SK-N-SH treated with all-trans-retinoic acid at 6 μM for 48 hours (cell line): ENCODE data around the gene STX5.

Source experiments
- ATAC-seq: fragments of 200-7000 bp; cut with Tn5 transposase; 3 replicates; pipeline ENCODE4 v1.9.1; 2020; ENCODE audit warnings: mild to moderate bottlenecking, moderate library complexity
- BACH2 ChIP-seq: fragments of 250-450 bp; sonication (Bioruptor Pico); IDR thresholded peaks from 2 replicates; pipeline ENCODE4 v1.9.0; 2021; ENCODE audit warnings: mild to moderate bottlenecking, borderline replicate concordance
- CSDC2 ChIP-seq: fragments of 250-450 bp; sonication (Bioruptor Pico); IDR thresholded peaks from 2 replicates; pipeline ENCODE4 v1.5.0; 2020; ENCODE audit warnings: mild to moderate bottlenecking, moderate library complexity
- ESRRG ChIP-seq: fragments of 250-450 bp; sonication (Bioruptor Pico); IDR thresholded peaks from 2 replicates; pipeline ENCODE4 v1.6.1; 2021; ENCODE audit warnings: mild to moderate bottlenecking
- GLIS3 ChIP-seq: fragments of 250-450 bp; sonication (Bioruptor Pico); IDR thresholded peaks from 2 replicates; pipeline ENCODE4 v1.5.0; 2020; ENCODE audit warnings: mild to moderate bottlenecking, moderate library complexity
- ISL1 ChIP-seq: fragments of 250-450 bp; sonication (Bioruptor Pico); IDR thresholded peaks from 2 replicates; pipeline ENCODE4 v2.1.2; 2022; ENCODE audit warnings: mild to moderate bottlenecking, moderate library complexity
- OSR1 ChIP-seq: fragments of 250-450 bp; sonication (Bioruptor Pico); IDR thresholded peaks from 2 replicates; pipeline ENCODE4 v1.8.0; 2022; ENCODE audit warnings: moderate library complexity, mild to moderate bottlenecking, inconsistent platforms
- PATZ1 ChIP-seq: fragments of 250-450 bp; sonication (Bioruptor Pico); IDR thresholded peaks from 2 replicates; pipeline ENCODE4 v1.8.0; 2020; ENCODE audit warnings: mild to moderate bottlenecking, moderate library complexity, borderline replicate concordance
- PPARA ChIP-seq: fragments of 250-450 bp; sonication (Bioruptor Pico); IDR thresholded peaks from 2 replicates; pipeline ENCODE4 v1.5.0; 2020; ENCODE audit warnings: mild to moderate bottlenecking, borderline replicate concordance
- RARB ChIP-seq: fragments of 250-450 bp; sonication (Bioruptor Pico); IDR thresholded peaks from 2 replicates; pipeline ENCODE4 v1.8.0; 2021; ENCODE audit warnings: mild to moderate bottlenecking, moderate library complexity
- SNAI2 ChIP-seq: fragments of 250-450 bp; sonication (Bioruptor Pico); IDR thresholded peaks from 2 replicates; pipeline ENCODE4 v1.5.0; 2020; ENCODE audit warnings: mild to moderate bottlenecking, moderate library complexity
- TCF4 ChIP-seq: fragments of 250-450 bp; sonication (Bioruptor Pico); IDR thresholded peaks from 2 replicates; pipeline ENCODE4 v1.8.0; 2021; ENCODE audit warnings: mild to moderate bottlenecking, moderate library complexity, borderline replicate concordance
- TOX ChIP-seq: fragments of 250-450 bp; sonication (Bioruptor Pico); IDR thresholded peaks from 2 replicates; pipeline ENCODE4 v1.8.0; 2021; ENCODE audit warnings: mild to moderate bottlenecking, moderate library complexity, borderline replicate concordance
- ZC3H10 ChIP-seq: fragments of 250-450 bp; sonication (Bioruptor Pico); IDR thresholded peaks from 2 replicates; pipeline ENCODE4 v1.5.1; 2021; ENCODE audit warnings: mild to moderate bottlenecking, moderate library complexity
- ZFP3 ChIP-seq: fragments of 250-450 bp; sonication (Bioruptor Pico); IDR thresholded peaks from 2 replicates; pipeline ENCODE4 v1.5.0; 2020; ENCODE audit warnings: mild to moderate bottlenecking, moderate library complexity
- ZFP30 ChIP-seq: fragments of 450-650 bp; formaldehyde crosslinking; IDR thresholded peaks from 2 replicates; pipeline ENCODE4 v1.5.0; 2022; ENCODE audit warnings: mild to moderate bottlenecking, moderate library complexity
- ZNF565 ChIP-seq: fragments of 450-650 bp; formaldehyde crosslinking; conservative IDR thresholded peaks from 2 replicates; pipeline ENCODE4 v1.5.0; 2020; ENCODE audit warnings: low read depth, mild to moderate bottlenecking, moderate library complexity
- ZNF70 ChIP-seq: fragments of 450-650 bp; formaldehyde crosslinking; IDR thresholded peaks from 2 replicates; pipeline ENCODE4 v1.5.0; 2020; ENCODE audit warnings: mild to moderate bottlenecking, moderate library complexity
- ZNF8 ChIP-seq: fragments of 450-650 bp; formaldehyde crosslinking; IDR thresholded peaks from 2 replicates; pipeline ENCODE4 v1.5.0; 2020; ENCODE audit warnings: mild to moderate bottlenecking, moderate library complexity
- TF ChIP-seq, protein P1 (sequence below): fragments of 250-450 bp; sonication (Bioruptor Pico); IDR thresholded peaks from 2 replicates; pipeline ENCODE4 v1.5.0; 2020; ENCODE audit warnings: mild to moderate bottlenecking, moderate library complexity
- TF ChIP-seq, protein P2 (sequence below): fragments of 250-450 bp; sonication (Bioruptor Pico); IDR thresholded peaks from 2 replicates; pipeline ENCODE4 v1.8.0; 2021; ENCODE audit warnings: low read depth, mild to moderate bottlenecking, moderate library complexity, borderline replicate concordance
- TF ChIP-seq, protein P3 (sequence below): fragments of 250-450 bp; sonication (Bioruptor Pico); IDR thresholded peaks from 2 replicates; pipeline ENCODE4 v1.5.1; 2021; ENCODE audit warnings: mild to moderate bottlenecking, moderate library complexity

Gene STX5

GRCh38 chr11:62786318-62787004 is 45.4 kb downstream of the STX5 start:
- TF ChIP-seq GLIS3 = 0 out of 2 replicates have a peak, but pooled peaks have one; percentile 5
- TF ChIP-seq ZC3H10 (CRISPR knock-in tag) = no peak
- TF ChIP-seq, all 23 proteins: peak for 1

GRCh38 chr11:62782753-62783152 is 49.1 kb downstream of the STX5 start:
- no peak for ATAC-seq
- TF ChIP-seq ZNF70 (CRISPR knock-in tag) (no peak), SNAI2 (CRISPR knock-in tag) (no peak), GLIS3 (no peak), ZC3H10 (CRISPR knock-in tag) (no peak), ZFP30 (CRISPR knock-in tag) (no peak), TCF4 (CRISPR knock-in tag) (no peak), ESRRG (CRISPR knock-in tag) (no peak), ISL1 (CRISPR knock-in tag) (no peak), PATZ1 (CRISPR knock-in tag) (no peak), OSR1 (CRISPR knock-in tag) (no peak), TOX (CRISPR knock-in tag) (no peak), ZNF8 (CRISPR knock-in tag) (no peak), BACH2 (CRISPR knock-in tag) (no peak)

More at GRCh38 chr11:62786318-62787004, 45.4 kb downstream of the STX5 start:
- ATAC-seq = peak; percentile 74

DNA sequence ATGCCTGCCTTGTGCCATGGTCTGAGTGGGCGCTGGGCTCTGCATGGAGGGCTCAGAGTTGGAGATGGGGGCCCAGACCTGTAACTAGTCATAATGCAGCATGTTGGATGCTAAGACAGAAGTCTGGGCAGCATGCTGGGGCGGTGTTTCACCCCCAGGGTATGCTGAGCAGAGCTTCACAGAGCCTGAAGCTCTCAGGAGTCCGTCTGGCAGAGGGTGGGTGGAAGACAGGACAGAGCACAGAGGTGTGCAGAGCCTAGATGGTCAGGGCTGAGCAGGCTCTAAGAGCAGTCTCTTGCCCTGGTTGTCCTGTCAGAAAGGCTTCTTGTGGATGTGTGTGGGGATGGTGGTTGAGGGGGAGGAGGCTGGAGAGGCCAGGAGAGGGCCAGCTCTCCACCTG is 53.4 kb downstream of the STX5 start:
- ATAC-seq = peak; percentile 20; the same call in 1 of the 3 replicates
- no peak for TF ChIP-seq ZFP3 (CRISPR knock-in tag)
- no peak for TF ChIP-seq ZFP30 (CRISPR knock-in tag)
- no peak for TF ChIP-seq CSDC2 (CRISPR knock-in tag)
- TF ChIP-seq TOX (CRISPR knock-in tag) = no peak

DNA sequence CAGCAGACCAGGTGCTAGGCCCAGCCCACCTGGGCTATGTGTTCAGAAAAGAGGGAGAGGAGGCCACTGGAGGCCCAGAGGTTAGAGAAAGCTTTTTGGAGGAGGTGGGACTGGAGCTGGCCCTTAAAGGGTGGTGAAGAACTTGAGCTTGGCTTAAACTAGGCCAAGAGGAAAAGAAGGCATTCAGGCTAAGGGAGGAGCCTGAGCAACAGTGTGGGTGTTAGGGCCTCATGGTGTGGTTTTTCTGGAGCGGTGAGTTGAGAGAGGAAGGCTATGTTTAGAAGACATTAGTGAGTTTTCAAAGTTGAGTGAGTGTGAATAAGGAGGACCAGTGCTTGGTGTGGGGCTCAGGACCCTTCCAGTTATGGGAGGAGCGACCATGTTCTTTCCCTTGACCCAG is 54.5 kb downstream of the STX5 start:
- ATAC-seq = no peak
- TF ChIP-seq PPARA (CRISPR knock-in tag) (no peak), ZNF8 (CRISPR knock-in tag) (no peak), ISL1 (CRISPR knock-in tag) (no peak), RARB (CRISPR knock-in tag) (no peak), ZNF565 (no peak), TCF4 (CRISPR knock-in tag) (no peak), OSR1 (CRISPR knock-in tag) (no peak), PATZ1 (CRISPR knock-in tag) (no peak), TOX (CRISPR knock-in tag) (no peak), ZC3H10 (CRISPR knock-in tag) (no peak), ZFP3 (CRISPR knock-in tag) (no peak), GLIS3 (no peak), ESRRG (CRISPR knock-in tag) (no peak), SNAI2 (CRISPR knock-in tag) (no peak), CSDC2 (CRISPR knock-in tag) (no peak)
- TF ChIP-seq, protein P1, sequence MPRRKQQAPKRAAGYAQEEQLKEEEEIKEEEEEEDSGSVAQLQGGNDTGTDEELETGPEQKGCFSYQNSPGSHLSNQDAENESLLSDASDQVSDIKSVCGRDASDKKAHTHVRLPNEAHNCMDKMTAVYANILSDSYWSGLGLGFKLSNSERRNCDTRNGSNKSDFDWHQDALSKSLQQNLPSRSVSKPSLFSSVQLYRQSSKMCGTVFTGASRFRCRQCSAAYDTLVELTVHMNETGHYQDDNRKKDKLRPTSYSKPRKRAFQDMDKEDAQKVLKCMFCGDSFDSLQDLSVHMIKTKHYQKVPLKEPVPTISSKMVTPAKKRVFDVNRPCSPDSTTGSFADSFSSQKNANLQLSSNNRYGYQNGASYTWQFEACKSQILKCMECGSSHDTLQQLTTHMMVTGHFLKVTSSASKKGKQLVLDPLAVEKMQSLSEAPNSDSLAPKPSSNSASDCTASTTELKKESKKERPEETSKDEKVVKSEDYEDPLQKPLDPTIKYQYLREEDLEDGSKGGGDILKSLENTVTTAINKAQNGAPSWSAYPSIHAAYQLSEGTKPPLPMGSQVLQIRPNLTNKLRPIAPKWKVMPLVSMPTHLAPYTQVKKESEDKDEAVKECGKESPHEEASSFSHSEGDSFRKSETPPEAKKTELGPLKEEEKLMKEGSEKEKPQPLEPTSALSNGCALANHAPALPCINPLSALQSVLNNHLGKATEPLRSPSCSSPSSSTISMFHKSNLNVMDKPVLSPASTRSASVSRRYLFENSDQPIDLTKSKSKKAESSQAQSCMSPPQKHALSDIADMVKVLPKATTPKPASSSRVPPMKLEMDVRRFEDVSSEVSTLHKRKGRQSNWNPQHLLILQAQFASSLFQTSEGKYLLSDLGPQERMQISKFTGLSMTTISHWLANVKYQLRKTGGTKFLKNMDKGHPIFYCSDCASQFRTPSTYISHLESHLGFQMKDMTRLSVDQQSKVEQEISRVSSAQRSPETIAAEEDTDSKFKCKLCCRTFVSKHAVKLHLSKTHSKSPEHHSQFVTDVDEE (CRISPR knock-in tag) = no peak
- TF ChIP-seq, protein P2, sequence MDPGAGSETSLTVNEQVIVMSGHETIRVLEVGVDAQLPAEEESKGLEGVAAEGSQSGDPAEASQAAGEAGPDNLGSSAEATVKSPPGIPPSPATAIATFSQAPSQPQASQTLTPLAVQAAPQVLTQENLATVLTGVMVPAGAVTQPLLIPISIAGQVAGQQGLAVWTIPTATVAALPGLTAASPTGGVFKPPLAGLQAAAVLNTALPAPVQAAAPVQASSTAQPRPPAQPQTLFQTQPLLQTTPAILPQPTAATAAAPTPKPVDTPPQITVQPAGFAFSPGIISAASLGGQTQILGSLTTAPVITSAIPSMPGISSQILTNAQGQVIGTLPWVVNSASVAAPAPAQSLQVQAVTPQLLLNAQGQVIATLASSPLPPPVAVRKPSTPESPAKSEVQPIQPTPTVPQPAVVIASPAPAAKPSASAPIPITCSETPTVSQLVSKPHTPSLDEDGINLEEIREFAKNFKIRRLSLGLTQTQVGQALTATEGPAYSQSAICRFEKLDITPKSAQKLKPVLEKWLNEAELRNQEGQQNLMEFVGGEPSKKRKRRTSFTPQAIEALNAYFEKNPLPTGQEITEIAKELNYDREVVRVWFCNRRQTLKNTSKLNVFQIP (CRISPR knock-in tag) = no peak
- TF ChIP-seq, protein P3, sequence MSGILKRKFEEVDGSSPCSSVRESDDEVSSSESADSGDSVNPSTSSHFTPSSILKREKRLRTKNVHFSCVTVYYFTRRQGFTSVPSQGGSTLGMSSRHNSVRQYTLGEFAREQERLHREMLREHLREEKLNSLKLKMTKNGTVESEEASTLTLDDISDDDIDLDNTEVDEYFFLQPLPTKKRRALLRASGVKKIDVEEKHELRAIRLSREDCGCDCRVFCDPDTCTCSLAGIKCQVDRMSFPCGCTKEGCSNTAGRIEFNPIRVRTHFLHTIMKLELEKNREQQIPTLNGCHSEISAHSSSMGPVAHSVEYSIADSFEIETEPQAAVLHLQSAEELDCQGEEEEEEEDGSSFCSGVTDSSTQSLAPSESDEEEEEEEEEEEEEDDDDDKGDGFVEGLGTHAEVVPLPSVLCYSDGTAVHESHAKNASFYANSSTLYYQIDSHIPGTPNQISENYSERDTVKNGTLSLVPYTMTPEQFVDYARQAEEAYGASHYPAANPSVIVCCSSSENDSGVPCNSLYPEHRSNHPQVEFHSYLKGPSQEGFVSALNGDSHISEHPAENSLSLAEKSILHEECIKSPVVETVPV (CRISPR knock-in tag) = no peak
